ENCODE data around the gene ZHX3. TPM values are rescaled to one million over a fixed set of nuclear protein-coding genes. Genes with fewer than 3 reads are reported as not detected.

The ZHX3 gene
- total and polyA plus RNA-seq, 9 of the 15 experiments (the other 6 are each of a cell fraction or from before 2014, with no cell fraction given): 0.80 to 14.6 (median 4.9) TPM

- peak; percentile 87 for TF ChIP-seq NKRF (IDR thresholded peaks at IDR 0.05; ENCODE audit: borderline replicate concordance)
- TF ChIP-seq TEAD2 (tag; IDR thresholded peaks at IDR 0.05): no peak
- peak; percentile 75; the same call in 1 of the 2 replicates for TF ChIP-seq EP400 (IDR thresholded peaks at IDR 0.05)
- TF ChIP-seq ZFX (CRISPR knock-in tag; IDR thresholded peaks at IDR 0.05): peak; percentile 56; the same call in 1 of the 2 replicates
- 0 out of 4 replicates have a peak, but pooled peaks of 1 of the 2 experiments have one; percentile 19 for TF ChIP-seq NRF1 (conservative IDR thresholded peaks at IDR 0.05 in 1 of 2, IDR thresholded peaks at IDR 0.05 in 1 of 2)
- TF ChIP-seq ZEB2 (IDR thresholded peaks at IDR 0.05): 0 out of 2 replicates have a peak, but pooled peaks have one; percentile 8
- no peak for TF ChIP-seq CBX5 (IDR thresholded peaks at IDR 0.05; ENCODE audit: borderline replicate concordance, low read depth)
- 0 out of 2 replicates have a peak, but pooled peaks have one; percentile 47 for TF ChIP-seq ELK1 (CRISPR knock-in tag; IDR thresholded peaks at IDR 0.05)
- 0 out of 2 replicates have a peak, but pooled peaks have one; percentile 19 for TF ChIP-seq BCOR (IDR thresholded peaks at IDR 0.05)
- TF ChIP-seq ZNF124 (CRISPR knock-in tag; IDR thresholded peaks at IDR 0.05): no peak
- no peak for TF ChIP-seq RBM34 (IDR thresholded peaks at IDR 0.05; ENCODE audit: borderline replicate concordance, insufficient read depth, low read length)
- TF ChIP-seq COPS2 (conservative IDR thresholded peaks at IDR 0.05): no peak
- 0 out of 4 replicates have a peak, but pooled peaks of 1 of the 2 experiments have one; percentile 70 for TF ChIP-seq TEAD1 (CRISPR knock-in tag; IDR thresholded peaks at IDR 0.05)
- TF ChIP-seq CEBPG (CRISPR knock-in tag; IDR thresholded peaks at IDR 0.05): no peak; the same call in 1 of the 2 replicates
- TF ChIP-seq CEBPG (tag; conservative IDR thresholded peaks at IDR 0.05 in 1 of 2, IDR thresholded peaks at IDR 0.05 in 1 of 2): no peak
- TF ChIP-seq ZNF609 (CRISPR knock-in tag; IDR thresholded peaks at IDR 0.05; ENCODE audit: borderline replicate concordance): 0 out of 2 replicates have a peak, but pooled peaks have one; percentile 39
- TF ChIP-seq MEIS2 (IDR thresholded peaks at IDR 0.05; ENCODE audit: partially characterized antibody): peak; percentile 95
- TF ChIP-seq ZNF282 (CRISPR knock-in tag; IDR thresholded peaks at IDR 0.05): 0 out of 2 replicates have a peak, but pooled peaks have one; percentile 29
- no peak for TF ChIP-seq ZNF766 (CRISPR knock-in tag; conservative IDR thresholded peaks at IDR 0.05)
Observed at GRCh38 chr20:41316602-41317545, 657 bp downstream of the ZHX3 start (continued).
